PFSK-1 (cell line): ENCODE results near the gene BFAR.
"Not testable (repeated sequence)": the region's sequence is repeated elsewhere in the genome, so short reads cannot be mapped to it uniquely, and the experiment has no call there.

Experiments used
- FOXP2 ChIP-seq: optimal IDR thresholded peaks from 2 replicates; pipeline ENCODE3; 2011; ENCODE audit warnings: borderline replicate concordance, control low read depth, inconsistent platforms; ENCODE audit not compliant: insufficient read depth; ENCODE audit errors: extremely low read length, extremely low read depth
- POLR2AphosphoS5 ChIP-seq: IDR thresholded peaks from 2 replicates; pipeline ENCODE4 v1.6.1; 2012; ENCODE audit warnings: low read depth, mild to moderate bottlenecking, control low read depth, low read length, moderate library complexity
- REST ChIP-seq, 2 experiments: IDR thresholded peaks; 2 replicates each; pipeline versions ENCODE4 v1.6.1 to v1.8.0; 2011 to 2012; ENCODE audit warnings: low read depth in 2 of 2, low read length in 2 of 2, control low read depth in 1 of 2, inconsistent platforms in 1 of 2, mild to moderate bottlenecking in 1 of 2, moderate library complexity in 1 of 2; ENCODE audit not compliant: insufficient read depth in 1 of 2
- SIN3A ChIP-seq: IDR thresholded peaks from 2 replicates; pipeline ENCODE4 v1.6.1; 2012; ENCODE audit warnings: mild to moderate bottlenecking, low read length, moderate library complexity, borderline replicate concordance; ENCODE audit not compliant: insufficient read depth
- TAF1 ChIP-seq: IDR thresholded peaks from 2 replicates; pipeline ENCODE4 v1.6.1; 2012; ENCODE audit warnings: low read length, control low read depth, borderline replicate concordance; ENCODE audit not compliant: insufficient read depth

BFAR gene

DNA sequence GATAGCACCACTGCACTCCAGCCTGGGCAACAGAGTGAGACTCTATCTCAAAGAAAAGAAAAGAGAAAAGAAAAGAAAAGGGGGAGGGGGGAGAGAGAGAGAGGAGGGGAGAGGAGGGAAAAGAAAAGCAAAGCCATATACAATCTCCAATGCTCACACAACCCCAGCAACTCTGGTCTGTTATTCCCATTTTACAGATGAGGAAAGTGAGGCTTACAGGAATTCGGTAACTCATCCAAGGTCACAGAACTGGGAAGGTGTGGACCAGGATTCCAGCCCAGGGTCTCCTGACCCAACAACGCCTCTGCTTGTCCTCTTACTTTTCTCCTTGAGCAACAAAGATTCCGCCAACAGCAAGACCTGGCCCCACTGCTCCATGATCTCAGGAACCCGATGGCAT is 48.4 kb downstream of the BFAR start:
- TF ChIP-seq SIN3A (no peak), TAF1 (no peak), REST (IDR thresholded peaks at IDR 0.05; ENCODE audit: insufficient read depth in 1 of 2, low read depth in 2 of 2, low read length in 2 of 2) (no peak), POLR2AphosphoS5 (no peak), FOXP2 (no peak)

DNA sequence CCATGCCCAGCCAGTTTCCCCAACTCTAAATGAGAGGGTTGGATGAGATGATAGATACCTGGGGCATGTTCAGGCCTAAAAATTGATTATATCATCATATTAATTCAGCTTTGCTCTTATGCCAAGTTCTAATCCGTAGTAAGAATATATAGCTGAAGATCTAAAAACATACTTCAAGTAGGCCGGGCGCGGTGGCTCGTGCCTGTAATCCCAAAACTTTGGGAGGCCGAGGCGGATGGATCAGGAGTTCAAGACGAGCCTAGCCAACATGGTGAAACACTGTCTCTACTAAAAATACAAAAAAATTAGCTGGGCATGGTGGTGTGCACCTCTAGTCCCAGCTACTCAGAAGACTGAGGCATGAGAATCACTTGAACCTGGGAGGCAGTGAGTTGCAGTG is 49.4 kb downstream of the BFAR start:
- TF ChIP-seq TAF1 (no peak), POLR2AphosphoS5 (no peak), REST (IDR thresholded peaks at IDR 0.05; ENCODE audit: insufficient read depth in 1 of 2, low read depth in 2 of 2, low read length in 2 of 2) (no peak), SIN3A (no peak), FOXP2 (no peak)

GRCh38 chr16:14694129-14694528 is 61.4 kb downstream of the BFAR start, which contains the start of gene PLA2G10:
Gene PLA2G10, minus strand, starts transcription at chr16:14694308. Its CDS starts 79 bp downstream, at chr16:14694229.
- TF ChIP-seq SIN3A; POLR2AphosphoS5; REST (IDR thresholded peaks at IDR 0.05; ENCODE audit: insufficient read depth in 1 of 2, low read depth in 2 of 2, low read length in 2 of 2): not testable (repeated sequence)

- TF ChIP-seq REST (IDR thresholded peaks at IDR 0.05; ENCODE audit: insufficient read depth in 1 of 2, low read depth in 2 of 2, low read length in 2 of 2); TAF1; SIN3A: not testable (repeated sequence)
These were observed 70.6 kb downstream of the BFAR start, which contains the start of gene NPIPA3 for GRCh38 chr16:14703156-14704011. Gene NPIPA3, plus strand, starts transcription at chr16:14703411. Its CDS starts 5,533 bp downstream, at chr16:14708944.
